Stromal cell of bone marrow (primary cell): Measurements from ENCODE around the gene EFNA5.

Source experiments
- DNase-seq: peaks from one replicate; pipeline ENCODE4 v3.0.0-alpha.2; 2012; ENCODE audit warnings: low read depth

The EFNA5 gene

GRCh38 chr5:107570805-107571531 is 99.8 kb downstream of the EFNA5 start:
- no peak for DNase-seq

GRCh38 chr5:107570181-107570580 is 100.6 kb downstream of the EFNA5 start:
- DNase-seq, result no peak

DNA sequence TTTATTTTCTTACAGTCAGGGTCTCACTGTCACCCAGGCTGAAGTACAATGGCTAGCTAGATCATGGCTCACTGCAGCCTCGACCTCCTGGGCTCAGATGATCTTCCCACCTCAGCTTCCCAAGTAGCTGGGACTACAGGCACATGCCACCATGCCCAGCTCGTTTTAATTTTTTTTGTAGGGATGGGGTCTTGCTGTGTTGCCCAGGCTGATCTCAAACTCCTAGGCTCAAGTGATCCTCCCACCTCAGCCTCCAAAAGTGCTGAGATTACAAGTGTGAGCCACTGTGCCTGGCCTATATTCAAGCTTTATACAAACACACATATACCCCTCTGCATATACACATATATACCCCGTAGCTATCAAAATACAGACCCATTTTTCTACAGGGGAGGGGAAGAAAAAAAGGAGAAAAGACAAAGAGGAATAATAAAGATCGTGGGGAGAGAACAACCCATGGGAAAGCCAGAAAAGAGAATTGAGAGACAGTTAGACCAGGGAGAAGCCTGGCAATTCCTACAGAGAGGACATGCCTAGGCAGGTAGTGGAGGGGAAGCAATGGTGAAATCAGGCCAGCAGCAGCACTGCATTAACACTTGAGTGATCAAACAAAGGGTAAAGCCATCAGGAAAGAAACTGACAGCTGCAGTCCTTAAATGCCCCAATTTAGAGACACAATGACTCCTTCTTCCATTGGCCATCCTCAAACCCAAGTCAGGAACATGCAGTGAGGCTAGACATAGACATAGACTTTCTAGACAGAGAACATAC is 102.7 kb downstream of the EFNA5 start:
- no peak for DNase-seq

- DNase-seq, result no peak
Measured at GRCh38 chr5:107566986-107567385, 103.8 kb downstream of the EFNA5 start.

DNA sequence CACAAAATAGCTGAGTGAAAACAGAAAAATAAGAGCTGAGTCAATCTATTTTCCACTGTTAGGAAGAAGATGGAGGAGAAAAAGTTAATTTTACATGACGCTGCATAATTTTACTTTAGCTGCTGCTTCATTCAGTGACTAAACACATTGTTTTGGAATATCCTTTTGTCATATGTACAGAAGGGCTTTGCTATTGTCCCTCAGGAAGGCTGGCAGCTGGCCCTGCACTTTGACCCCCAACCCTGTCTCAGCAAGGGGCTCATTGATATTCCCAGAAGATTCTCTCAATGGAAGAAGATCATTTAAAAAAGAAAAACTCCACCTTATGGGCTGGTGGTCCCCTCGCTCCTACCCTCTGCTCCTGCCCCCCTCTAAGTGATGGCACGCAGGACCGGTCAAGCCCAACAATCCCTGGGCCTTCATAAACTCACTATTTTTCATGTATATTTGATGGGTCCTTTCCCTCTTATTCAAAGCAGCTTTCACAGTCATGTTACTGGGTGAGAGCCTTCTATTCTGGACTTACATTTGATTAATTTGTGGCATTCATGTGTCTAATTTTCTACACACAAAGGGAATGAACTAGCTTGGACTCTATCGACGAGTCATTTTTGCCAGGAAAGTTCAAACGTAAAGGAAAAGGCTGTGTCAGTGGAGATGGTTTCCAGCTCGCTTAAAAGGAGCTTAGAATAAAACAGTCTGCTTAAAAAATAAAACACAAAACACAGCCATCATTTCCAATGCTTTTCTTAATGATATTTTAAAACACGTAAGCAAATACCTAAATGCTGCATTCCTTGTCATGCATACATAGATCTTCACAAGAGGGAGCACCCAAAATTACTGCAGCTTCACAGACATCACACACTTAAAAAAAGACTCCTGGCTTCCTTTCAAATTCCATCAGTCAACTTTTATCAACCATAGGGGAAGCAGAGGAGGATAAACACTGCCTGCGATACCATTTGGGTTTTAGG is 104.7 kb downstream of the EFNA5 start:
- no peak for DNase-seq

- DNase-seq, result peak; percentile 70
Measured at GRCh38 chr5:107564931-107565372, 105.8 kb downstream of the EFNA5 start.

DNA sequence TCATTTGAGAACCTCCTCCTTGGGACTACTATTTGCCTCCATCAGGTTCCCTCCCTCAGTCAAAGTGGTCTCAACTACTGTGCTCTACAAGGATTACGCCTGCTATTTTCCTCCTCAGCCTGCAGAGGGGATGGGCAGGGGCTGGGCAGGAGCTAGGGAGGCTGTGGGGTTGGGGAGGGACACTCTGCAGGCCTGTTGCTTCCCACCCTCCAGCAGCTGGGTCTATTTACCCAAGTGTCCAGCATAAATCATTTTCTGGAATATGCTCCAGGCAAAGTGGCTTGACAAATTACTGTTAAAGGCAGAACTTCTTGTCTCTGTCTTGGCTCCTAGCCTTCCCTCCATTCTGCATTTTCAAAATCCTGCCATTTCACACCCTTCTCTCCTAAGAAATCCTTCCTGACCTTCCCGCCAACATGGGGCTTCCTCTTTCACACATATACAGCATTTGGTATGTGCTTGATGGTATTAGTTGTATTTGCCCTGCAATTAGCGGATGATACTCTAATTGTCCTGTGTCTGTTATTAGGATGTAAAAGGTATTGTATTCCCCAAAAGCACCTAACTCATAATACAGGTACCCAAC is 106.7 kb downstream of the EFNA5 start:
- no peak for DNase-seq

GRCh38 chr5:107560377-107560776 is 110.4 kb downstream of the EFNA5 start:
- DNase-seq, result no peak

DNA sequence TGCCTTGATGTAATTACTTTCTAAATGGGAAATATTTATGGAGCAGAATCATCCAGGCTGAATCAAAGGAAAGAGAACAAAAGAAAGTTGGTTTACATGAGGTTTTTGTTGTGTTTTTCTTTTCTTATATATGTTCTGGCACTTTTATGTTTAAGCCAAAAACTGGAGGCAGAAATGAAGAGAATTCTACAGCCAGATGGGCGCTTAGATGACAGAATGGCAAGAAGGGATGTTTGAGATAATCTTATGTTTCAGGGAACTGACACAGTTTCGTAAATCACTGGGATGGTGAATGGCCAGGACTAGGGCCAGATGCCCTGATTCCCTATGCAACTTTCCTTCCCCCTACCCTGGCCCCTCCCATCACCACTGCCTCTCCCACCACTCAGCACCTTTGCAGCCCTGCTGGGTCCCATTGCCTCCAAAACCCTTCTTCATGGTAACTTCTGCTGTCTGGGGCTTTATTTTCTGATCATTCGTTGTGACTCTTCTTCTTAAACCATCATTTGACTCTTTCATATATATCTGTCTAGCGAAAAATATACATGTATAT is 111.8 kb downstream of the EFNA5 start:
- no peak for DNase-seq

DNA sequence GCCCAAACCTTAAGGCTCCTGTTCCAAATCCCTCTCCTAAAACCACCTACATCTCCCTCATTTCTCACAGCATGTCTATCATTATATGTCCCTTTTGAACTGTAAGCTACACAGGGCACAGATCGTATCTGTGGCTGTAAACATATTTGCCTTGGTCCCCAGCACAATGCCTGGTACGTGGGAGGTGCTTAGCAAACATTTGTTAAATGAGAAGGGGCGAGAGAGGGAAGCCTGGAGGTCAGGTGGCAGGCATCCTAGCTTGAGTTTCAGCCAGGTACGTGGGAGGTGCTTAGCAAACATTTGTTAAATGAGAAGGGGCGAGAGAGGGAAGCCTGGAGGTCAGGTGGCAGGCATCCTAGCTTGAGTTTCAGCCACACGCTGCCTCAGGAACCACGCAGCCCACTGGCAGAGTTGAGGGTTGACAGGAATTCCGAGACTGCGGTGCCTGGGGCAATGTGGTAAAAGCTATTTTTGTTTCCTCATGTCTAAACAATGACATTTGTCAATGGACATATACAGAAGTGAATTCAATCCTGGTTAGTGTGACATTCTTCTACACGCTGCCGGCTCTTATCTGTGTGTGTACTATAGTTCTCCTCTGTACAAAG is 113.6 kb downstream of the EFNA5 start:
- DNase-seq, result no peak

DNA sequence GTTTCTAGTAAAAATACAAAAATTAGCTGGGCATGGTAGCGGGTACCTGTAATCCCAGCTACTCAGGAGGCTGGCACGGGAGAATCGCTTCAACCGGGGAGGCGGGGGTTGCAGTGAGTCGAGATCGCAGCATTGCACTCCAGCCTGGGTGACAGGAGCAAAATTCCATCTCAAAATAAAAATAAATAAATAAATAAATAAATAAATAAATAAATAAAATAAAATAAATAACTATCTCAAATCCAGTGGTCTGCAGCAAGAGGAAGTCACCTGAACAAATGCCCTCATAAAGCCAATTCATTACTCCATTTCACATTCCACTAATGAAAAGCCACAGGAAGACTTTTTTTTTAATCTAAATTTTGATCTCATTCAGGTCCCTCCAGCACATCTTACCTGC is 114.2 kb downstream of the EFNA5 start:
- DNase-seq, result no peak

DNA sequence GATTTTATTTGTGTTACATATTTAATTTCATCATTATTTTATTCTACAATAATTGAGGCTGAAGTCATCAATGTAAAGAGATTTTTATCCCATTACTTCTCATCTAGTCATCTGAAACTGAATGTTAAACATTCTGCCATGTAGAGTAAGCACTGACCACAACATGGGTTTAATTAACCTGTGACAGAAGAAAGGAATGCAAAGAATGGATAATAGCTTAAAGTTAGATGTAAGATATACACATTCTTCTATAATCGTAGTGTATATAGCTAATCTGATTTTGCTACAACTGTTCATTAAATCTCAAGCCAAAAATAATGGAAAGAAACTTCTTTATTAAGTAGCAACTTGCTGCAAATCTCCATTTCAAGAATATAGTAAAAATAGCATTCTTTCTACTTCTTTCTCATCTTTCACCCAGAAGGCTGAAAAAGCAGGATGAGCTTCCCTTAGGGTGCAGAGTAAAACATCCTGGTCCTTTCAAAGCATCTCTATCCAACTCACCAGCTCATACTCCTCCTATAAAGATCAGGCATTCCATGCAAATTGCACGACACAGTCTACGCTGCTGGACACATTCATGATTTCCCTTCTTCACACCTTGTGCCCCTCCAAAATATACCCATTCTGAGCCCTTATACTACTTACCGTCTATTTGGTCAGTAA is 115.2 kb downstream of the EFNA5 start:
- no peak for DNase-seq

DNA sequence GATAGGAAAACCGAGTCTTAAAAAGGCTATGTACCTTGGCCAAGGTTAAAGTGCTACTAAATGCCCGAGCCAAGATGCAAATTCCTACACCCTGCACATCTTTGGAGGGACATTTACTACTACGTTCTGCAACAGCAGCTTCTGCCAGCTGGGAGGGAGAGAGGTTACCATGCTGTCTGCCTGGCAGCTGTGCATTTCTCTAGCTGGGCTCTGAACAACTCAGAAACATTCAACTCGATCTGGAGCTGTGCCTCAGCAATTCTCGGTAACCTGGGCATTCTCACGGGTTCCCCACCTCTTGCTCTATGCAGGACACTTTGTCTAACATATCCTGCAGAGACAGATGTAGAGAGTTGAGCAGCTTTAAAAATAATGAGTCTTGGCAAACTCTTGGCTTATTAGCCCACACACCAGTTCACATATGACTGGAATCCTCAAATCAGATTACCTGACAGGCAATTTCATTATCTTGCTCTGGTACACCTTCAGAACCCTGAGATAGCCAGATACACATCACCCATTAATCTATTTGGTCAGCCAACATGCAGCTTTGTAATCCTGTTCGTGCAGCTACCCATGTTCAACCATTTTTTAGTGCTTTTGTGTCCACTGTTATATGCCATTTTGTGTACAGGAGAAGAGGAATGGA is 115.8 kb downstream of the EFNA5 start:
- no peak for DNase-seq

GRCh38 chr5:107553117-107553555 is 117.6 kb downstream of the EFNA5 start:
- peak; percentile 55 for DNase-seq

DNA sequence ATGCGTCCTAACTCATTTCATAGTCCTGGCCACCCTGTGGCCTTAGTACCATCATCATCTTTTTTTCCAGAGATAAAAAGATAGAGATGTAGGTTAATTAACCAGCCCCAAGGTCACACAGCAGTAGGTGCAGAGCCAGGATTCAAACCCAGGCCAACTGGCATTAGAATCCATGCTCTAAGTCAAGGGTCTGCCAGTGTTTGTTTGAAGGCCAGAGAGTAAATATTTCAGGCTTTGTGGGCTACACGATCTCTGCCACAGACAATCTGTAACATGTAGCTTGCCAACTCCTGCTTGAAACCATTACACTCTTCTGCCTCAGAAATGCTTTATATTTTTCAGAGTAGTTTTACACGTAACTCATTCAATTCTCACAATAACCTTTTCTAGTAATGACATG is 119.6 kb downstream of the EFNA5 start:
- no peak for DNase-seq

DNA sequence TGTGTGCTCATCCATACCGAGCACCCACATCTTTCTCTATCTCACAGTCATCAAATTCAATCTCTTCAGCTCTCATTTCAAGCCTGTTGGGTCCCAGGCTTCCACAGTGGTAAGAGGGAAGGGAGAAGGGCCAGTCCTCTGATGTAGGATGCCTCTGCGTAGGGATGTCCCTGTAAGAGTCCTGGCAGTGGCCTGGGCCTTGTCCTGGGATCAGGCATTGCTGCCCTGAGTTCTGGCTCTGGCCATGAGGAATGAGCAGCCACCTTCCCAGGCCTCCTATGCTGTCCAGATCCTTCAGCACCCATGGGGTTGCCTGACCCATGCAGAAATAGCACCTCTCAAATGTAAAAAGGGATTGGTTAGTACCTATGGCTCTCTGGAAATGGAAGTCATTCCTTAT is 121.2 kb downstream of the EFNA5 start:
- DNase-seq, result no peak

GRCh38 chr5:107548477-107548876 is 122.3 kb downstream of the EFNA5 start:
- no peak for DNase-seq

DNA sequence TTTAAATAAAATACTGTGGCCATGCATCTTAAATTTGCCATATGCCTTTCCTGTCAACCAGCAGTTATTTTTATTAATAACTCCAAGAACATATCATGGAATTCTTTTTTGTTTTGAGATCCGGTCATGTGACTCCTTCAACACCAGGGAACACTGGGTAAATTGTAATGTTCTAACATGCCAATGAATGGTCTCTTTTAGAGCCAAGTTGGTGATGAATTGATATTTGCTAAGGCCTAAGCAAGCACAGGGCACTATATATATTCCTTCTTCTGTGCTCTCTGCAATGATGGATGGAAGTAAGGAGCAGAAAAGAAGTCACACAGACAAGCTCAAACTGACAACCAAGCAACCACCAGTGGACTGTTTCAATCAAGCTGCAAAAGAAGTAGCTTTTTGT is 124.0 kb downstream of the EFNA5 start:
- no peak for DNase-seq

GRCh38 chr5:107545486-107545885 is 125.3 kb downstream of the EFNA5 start:
- no peak for DNase-seq

DNA sequence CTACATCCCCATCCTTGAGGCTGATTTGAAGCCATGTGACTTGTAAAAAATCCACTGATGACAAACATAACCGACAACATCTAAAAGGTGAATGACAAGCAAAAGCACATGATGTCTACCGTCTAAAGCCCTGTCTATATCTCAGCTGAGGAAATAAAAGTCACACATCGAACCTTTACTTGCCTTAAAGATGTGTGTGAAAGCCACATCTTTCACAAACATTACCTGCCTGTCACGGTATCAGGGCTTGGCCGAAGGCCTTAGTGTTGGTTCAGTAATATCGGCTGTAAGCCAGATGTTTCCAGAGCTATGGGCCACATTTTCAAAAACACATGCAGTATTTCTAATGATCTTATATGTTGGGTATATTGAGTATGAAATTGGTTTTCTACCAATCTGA is 125.8 kb downstream of the EFNA5 start:
- DNase-seq, result no peak
